ENCODE data around the gene CAP2. TPM values are rescaled to one million over a fixed set of nuclear protein-coding genes. Genes with fewer than 3 reads are reported as not detected.
"Not testable (repeated sequence)": the region's sequence is repeated elsewhere in the genome, so short reads cannot be mapped to it uniquely, and the experiment has no call there.

The CAP2 gene
- total and polyA plus RNA-seq, 12 donors: 1.3 to 21.9 (median 11.9) TPM

DNA sequence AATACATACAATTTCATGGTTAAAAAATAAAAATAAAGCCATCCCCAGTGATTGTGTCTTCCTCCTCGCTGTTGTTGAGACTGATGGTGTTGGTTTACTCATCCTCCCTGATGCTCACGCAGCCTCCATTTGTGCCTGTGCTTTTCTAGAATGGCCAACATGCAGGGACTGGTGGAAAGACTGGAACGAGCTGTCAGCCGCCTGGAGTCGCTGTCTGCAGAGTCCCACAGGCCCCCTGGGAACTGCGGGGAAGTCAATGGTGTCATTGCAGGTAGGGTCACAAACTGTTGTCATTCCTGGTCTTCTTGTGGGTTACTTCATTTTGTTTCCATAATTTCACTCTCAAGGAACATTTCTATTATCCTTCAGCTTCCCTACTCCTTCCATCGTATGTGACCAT lies 28.0 kb downstream of the CAP2 start:
- no peak for DNase-seq
- intact Hi-C loops (cut with DNase I): no loop called here
- Histone ChIP-seq H3K4me1 (replicated peaks in 1 of 2) (peaks cover 4 to 13% of the 10 kb centered on the region in 2 donors), H3K9me3 (replicated peaks in 1 of 3) (no peaks in the 10 kb centered on the region), H3K36me3 (replicated peaks in 1 of 2) (no peaks in the 10 kb centered on the region), H3K27ac (no peak overlapping the region), H3K4me3 (no peak overlapping the region), H3K27me3 (no peaks in the 10 kb centered on the region)
- WGBS, 4 donors: 90 to 98% (median 92%) methylated on average over 7 of the region's 7 CpGs
- TF ChIP-seq POLR2A (IDR thresholded peaks at IDR 0.05): no peak
- TF ChIP-seq, protein P1, sequence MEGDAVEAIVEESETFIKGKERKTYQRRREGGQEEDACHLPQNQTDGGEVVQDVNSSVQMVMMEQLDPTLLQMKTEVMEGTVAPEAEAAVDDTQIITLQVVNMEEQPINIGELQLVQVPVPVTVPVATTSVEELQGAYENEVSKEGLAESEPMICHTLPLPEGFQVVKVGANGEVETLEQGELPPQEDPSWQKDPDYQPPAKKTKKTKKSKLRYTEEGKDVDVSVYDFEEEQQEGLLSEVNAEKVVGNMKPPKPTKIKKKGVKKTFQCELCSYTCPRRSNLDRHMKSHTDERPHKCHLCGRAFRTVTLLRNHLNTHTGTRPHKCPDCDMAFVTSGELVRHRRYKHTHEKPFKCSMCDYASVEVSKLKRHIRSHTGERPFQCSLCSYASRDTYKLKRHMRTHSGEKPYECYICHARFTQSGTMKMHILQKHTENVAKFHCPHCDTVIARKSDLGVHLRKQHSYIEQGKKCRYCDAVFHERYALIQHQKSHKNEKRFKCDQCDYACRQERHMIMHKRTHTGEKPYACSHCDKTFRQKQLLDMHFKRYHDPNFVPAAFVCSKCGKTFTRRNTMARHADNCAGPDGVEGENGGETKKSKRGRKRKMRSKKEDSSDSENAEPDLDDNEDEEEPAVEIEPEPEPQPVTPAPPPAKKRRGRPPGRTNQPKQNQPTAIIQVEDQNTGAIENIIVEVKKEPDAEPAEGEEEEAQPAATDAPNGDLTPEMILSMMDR (IDR thresholded peaks at IDR 0.05): no peak

DNA sequence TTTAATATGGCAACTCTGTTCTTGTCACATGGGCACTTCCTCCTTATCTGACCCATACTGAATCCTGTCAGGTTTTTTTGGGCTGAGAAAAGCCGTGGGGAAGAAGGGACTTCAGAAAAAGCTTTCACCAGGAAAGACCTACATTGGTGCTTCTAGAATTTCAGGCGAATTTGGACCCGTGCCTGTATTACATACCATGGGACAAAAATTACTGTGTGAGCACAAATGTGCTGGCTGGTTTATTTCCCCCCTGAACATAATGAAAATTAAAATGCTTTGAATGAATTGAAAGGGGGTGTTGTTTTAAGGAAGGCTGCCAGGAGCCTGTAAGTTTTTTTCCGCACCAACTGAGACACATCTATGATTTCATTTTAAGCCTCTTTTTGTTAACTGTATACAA lies 29.6 kb downstream of the CAP2 start:
- 78 to 84% (median 79%) methylated on average over 4 of the region's 4 CpGs for WGBS, 4 donors
- no peaks in the 10 kb centered on the region for H3K27me3 ChIP-seq
- peaks cover 0 to 7% of the 10 kb centered on the region in 2 donors for H3K4me1 ChIP-seq (replicated peaks in 1 of 2)
- no peak overlapping the region for H3K27ac ChIP-seq
- no peak overlapping the region for H3K4me3 ChIP-seq
- H3K9me3 ChIP-seq (replicated peaks in 1 of 3): no peaks in the 10 kb centered on the region
- no peak for DNase-seq
- TF ChIP-seq, protein P1 (IDR thresholded peaks at IDR 0.05): no peak
- TF ChIP-seq POLR2A (IDR thresholded peaks at IDR 0.05): no peak
- H3K36me3 ChIP-seq (replicated peaks in 1 of 2): no peaks in the 10 kb centered on the region
- intact Hi-C loops (cut with DNase I): no loop called here

DNA sequence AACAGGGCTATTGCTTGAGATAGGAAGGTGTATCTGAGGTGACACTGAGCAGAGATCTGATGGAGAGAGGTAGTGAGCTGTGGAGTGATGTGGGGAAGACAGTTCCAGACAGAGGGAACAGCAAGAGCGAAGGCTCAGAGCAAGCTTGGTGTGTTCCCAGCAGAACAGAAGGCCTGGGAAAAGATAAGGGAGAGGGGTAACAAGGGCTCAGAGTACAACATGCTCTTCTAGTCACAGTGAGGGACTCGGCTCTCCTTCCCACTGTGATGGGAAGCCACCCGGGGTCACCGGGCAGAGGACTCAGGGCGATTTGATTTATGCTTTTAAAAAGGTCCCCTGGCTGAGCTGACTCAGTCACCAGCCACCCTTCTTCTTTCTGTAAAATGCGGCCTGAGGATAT lies 33.7 kb downstream of the CAP2 start:
- Histone ChIP-seq H3K27me3 (no peaks in the 10 kb centered on the region), H3K4me3 (no peak overlapping the region), H3K9me3 (replicated peaks in 1 of 3) (no peaks in the 10 kb centered on the region), H3K27ac (no peak overlapping the region), H3K4me1 (replicated peaks in 1 of 2) (peaks cover 0 to 9% of the 10 kb centered on the region in 2 donors), H3K36me3 (replicated peaks in 1 of 2) (no peaks in the 10 kb centered on the region)
- TF ChIP-seq POLR2A (IDR thresholded peaks at IDR 0.05): no peak
- TF ChIP-seq, protein P1 (IDR thresholded peaks at IDR 0.05): no peak
- intact Hi-C loops (cut with DNase I): no loop called here
- WGBS, 4 donors: 91 to 97% (median 95%) methylated on average over 4 to 6 of the region's 6 CpGs
- DNase-seq: no peak

DNA sequence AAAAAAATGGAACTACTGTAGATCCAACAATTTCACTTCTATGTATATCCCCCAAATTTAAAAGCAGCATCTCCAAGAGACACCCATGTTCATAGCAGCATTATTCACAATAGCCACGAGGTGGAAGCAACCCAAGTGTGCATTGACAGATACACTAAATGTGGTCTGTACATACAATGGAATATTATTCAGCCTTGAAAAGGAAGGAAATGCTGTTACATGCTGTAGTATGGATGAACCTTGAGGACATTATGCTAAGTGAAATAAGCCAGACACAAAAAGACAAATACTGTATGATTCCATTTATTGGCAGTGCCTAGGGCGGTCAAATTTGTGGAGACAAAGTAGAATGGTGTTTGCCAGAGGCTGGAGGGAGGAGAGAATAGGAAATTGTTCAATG lies 34.2 kb downstream of the CAP2 start:
- Histone ChIP-seq H3K27ac (no peak overlapping the region), H3K4me3 (no peak overlapping the region), H3K36me3 (replicated peaks in 1 of 2) (no peaks in the 10 kb centered on the region), H3K27me3 (no peaks in the 10 kb centered on the region), H3K4me1 (replicated peaks in 1 of 2) (peaks cover 0 to 11% of the 10 kb centered on the region in 2 donors), H3K9me3 (replicated peaks in 1 of 3) (no peaks in the 10 kb centered on the region)
- 88 to 91% (median 89%) methylated on average over 2 of the region's 2 CpGs for WGBS, 4 donors
- TF ChIP-seq, protein P1 (IDR thresholded peaks at IDR 0.05): no peak
- TF ChIP-seq POLR2A (IDR thresholded peaks at IDR 0.05): no peak
- intact Hi-C loops (cut with DNase I): no loop called here
- no peak for DNase-seq

DNA sequence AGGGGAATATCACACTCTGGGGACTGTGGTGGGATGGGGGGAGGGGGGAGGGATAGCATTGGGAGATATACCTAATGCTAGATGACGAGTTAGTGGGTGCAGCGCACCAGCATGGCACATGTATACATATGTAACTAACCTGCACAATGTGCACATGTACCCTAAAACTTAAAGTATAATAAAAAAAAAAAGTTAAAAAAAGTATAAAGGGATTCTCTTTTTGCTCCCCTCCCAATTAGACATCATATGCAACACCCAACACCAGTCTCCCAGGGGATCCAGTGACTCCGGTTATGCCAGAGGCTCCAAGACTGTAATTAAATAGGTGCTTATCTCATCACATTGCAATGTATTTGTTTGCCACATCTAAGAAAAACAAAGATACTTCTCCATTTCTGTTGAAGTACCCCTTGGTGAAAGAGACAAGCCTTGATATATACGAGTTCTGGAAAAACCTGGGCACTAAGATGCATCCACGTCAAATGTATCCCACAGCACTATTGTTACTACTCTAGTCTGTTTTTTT lies 35.3 kb downstream of the CAP2 start:
- intact Hi-C loops (cut with DNase I); H3K9me3 ChIP-seq (replicated peaks in 1 of 3); H3K4me3 ChIP-seq; H3K36me3 ChIP-seq (replicated peaks in 1 of 2); DNase-seq; H3K27me3 ChIP-seq; H3K27ac ChIP-seq: not testable (repeated sequence)
- peaks cover 0 to 11% of the 10 kb centered on the region in 2 donors for H3K4me1 ChIP-seq (replicated peaks in 1 of 2)
- WGBS, 4 donors: 83 to 92% (median 90%) methylated on average over 3 to 5 of the region's 5 CpGs
